Measurements from ENCODE around the gene SNX20. TPM values are rescaled to one million over a fixed set of nuclear protein-coding genes. Genes with fewer than 3 reads are reported as not detected.

Gene SNX20
- total RNA-seq, 1 donor from 2014 or later, result 34.9 TPM

DNA sequence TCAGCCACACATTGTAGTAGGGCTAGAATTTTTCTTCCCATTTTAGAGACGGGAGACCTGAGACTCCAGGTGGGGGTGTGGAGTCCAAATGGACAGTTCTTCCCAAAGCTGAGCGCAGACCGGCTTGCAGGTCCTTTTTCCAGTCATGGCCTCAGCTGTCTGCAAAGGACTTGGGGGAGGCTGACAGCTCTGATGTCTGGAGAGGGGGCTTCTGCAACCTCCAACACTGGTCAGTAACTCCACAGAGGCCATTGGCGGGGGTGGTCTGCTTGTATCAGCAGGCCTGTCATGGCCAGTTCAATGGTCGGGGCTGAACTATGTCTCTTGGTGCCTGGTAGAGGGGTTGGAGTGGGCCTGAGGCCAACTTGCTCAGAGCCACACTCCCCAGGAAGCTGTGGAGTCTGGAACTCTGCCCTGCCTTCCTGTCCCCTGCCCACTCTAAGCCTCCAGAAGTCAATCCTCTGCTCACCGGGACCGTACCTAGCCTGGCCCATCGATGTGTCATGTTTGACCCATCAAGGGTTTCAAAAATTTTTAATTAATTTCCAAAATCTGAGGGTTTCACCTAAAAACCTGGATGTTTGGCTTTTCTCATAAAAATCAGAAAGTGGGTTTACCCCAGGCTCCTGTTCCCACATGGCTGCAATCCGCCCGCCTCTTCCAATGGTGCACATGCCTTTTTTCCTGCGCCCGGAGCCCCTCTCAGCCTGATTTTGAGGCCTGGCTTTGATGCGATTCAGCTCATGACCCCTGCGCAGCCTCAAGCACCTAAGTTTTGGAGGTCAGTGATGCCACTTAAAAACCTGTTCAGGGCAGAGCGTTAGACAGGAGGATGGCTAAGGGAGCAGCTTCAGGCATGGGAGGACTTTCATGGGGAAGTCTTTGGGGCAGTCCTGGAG is 39.9 kb downstream of the SNX20 start:
- H3K4me3 Mint-ChIP-seq (ENCODE audit: low read depth), result no peak overlapping the region
- intact Hi-C loops (cut with micrococcal nuclease), result no loop called here
- no peak overlapping the region for H3K27ac Mint-ChIP-seq

DNA sequence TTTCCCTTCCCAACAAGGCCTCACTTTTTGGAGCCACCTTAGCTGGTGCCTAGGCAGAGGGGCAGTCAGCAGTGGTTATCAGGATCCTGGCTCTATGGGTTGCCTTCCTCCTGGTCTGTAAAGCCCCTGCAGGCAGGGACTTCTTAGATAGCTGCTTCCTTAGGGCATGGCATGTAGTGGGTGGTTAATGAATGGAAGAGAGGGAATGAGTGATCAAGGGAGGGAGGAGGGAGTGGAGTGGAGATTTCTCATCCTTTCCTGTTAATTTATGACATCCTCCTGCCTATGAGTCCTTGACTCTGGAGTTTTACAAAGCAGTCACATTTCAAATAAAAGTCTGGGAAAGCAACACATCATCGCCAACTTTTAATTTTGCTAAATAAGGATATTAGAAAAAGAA is 40.7 kb downstream of the SNX20 start:
- peaks cover 2% of the 10 kb centered on the region for H3K4me1 Mint-ChIP-seq (ENCODE audit: low read depth)
- no peaks in the 10 kb centered on the region for H3K9me3 Mint-ChIP-seq
- DNase-seq (ENCODE audit: low spot score), result no peak
- H3K27me3 Mint-ChIP-seq (ENCODE audit: low read depth), result no peaks in the 10 kb centered on the region
- H3K27ac Mint-ChIP-seq, result no peak overlapping the region
- H3K36me3 Mint-ChIP-seq (ENCODE audit: low read depth), result no peaks in the 10 kb centered on the region
- no peak overlapping the region for H3K4me3 Mint-ChIP-seq (ENCODE audit: low read depth)
- intact Hi-C loops (cut with micrococcal nuclease), result no loop called here

More for the DNA sequence above, 39.9 kb downstream of the SNX20 start:
- DNase-seq (ENCODE audit: low spot score), result no peak
- H3K4me1 Mint-ChIP-seq (ENCODE audit: low read depth), result no peaks in the 10 kb centered on the region
- H3K27me3 Mint-ChIP-seq (ENCODE audit: low read depth), result no peaks in the 10 kb centered on the region
- no peaks in the 10 kb centered on the region for H3K9me3 Mint-ChIP-seq
- H3K36me3 Mint-ChIP-seq (ENCODE audit: low read depth), result no peaks in the 10 kb centered on the region

DNA sequence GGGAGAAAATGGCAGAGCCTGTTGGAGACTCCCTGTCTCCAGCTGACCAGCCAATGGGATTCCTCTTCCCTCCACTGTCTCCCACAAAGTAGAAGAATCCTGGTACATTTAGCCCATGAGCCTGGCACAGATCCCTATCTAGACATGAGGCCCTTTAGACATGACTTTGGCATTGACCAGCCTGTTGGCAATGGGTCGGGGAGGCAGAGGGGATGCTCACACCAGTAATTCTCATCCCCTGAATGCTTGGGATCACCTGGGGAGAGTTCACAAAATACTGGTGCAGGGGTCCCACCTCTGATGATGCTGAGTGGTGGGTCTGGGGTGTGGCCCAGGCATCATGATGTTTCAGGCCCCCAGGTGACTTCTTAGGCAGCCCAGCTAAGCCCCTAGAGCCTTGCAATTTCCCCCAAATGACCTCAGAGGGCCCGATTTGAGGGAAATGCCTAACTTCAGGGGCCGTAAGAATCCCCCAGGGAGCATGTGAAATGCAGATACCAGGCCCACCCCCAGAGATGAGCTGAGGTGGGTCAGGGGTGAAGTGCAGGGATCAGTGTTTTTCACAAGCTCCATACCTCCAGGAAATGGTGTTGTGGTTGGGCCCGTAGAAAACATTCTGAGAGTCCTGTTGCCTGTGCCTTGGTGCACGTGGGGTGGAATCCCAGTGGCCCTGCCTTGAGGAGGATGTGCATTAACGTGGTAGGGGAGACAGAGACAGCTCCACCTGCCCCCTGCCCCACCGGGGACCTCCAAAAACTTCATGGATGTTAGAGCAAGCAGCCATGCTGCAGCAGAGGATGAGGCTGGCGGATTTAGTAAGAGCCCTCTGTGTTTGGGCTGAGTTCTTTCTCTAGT is 42.1 kb downstream of the SNX20 start:
- no peak for DNase-seq (ENCODE audit: low spot score)
- intact Hi-C loops (cut with micrococcal nuclease), result no loop called here
- no peaks in the 10 kb centered on the region for H3K27me3 Mint-ChIP-seq (ENCODE audit: low read depth)

DNA sequence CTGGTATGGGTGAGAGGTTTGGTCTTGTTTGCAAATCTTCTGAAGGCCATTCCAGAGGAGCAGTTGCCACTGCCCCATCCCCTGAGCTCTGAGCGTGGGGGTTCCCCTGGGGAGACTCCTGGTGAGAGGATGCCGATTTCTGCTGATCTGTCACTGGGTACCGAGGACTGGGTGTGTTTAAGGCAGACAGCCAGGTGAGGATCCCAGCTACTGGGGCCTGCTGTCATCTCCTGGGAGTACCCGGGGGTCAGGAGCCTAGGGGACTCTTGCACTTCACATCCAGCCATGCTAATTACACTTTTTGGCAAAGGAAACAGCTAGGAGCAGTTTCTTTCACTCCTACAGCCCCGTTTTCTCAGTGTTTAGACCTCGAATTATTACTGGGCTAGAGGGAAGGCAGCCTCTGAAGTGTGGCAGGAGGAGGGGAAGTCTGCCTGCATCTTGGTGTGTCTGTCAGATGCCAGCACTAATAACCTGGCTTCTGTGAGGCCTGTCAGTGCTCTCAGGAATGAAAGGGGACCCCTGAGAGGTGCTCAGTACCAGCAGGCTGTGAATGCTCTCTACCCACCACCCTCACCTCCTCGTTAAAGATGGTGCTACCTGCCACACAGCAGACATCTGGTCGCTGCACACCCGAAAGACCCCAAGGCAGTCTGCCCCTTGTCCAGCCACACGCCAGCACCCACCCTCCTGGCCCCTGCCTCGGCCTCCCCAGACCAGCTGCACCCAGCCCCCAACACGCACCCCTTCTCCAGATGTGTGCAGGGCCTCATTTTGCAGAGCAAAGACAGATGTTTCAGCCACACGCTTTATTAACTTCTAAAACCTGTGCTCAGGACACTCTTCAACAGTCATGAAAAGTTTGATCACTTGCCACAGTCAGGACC is 43.2 kb downstream of the SNX20 start:
- H3K27me3 Mint-ChIP-seq (ENCODE audit: low read depth), result no peaks in the 10 kb centered on the region
- peaks cover 2% of the 10 kb centered on the region for H3K4me1 Mint-ChIP-seq (ENCODE audit: low read depth)
- H3K36me3 Mint-ChIP-seq (ENCODE audit: low read depth), result no peaks in the 10 kb centered on the region
- H3K4me3 Mint-ChIP-seq (ENCODE audit: low read depth), result no peak overlapping the region
- H3K9me3 Mint-ChIP-seq, result no peaks in the 10 kb centered on the region
- intact Hi-C loops (cut with micrococcal nuclease), result no loop called here
- H3K27ac Mint-ChIP-seq, result no peak overlapping the region
- no peak for DNase-seq (ENCODE audit: low spot score)

More for the DNA sequence above, 42.1 kb downstream of the SNX20 start:
- H3K27ac Mint-ChIP-seq, result no peak overlapping the region
- H3K4me1 Mint-ChIP-seq (ENCODE audit: low read depth), result peaks cover 2% of the 10 kb centered on the region
- no peaks in the 10 kb centered on the region for H3K9me3 Mint-ChIP-seq
- no peaks in the 10 kb centered on the region for H3K36me3 Mint-ChIP-seq (ENCODE audit: low read depth)
- no peak overlapping the region for H3K4me3 Mint-ChIP-seq (ENCODE audit: low read depth)

DNA sequence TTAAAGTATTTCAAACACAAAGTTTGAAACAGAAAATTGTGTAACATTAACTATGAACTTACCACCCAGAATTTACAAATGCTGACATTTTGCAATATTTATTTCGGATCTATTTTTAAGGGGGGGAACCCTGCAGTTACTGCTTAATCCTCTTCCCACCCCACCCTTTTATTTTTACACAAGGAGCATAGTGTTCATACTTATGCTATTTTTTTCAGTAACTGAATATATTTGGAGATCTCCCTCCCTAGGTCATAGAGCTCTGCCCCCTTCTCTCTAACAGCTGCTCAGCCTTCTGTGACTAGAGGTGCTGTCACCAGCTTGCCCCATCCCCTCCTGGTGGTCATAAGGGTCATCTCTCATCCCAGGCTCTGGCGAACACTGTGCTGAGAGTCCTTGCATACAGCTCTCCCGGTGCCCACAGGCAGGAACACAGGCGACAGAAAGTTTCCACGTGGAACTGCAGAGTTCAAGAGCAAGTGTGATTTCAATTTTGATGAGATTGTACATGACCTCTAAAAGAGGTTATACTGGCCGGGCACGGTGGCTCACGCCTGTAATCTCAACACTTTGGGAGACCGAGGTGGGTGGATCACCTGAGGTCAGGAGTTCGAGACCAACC is 44.2 kb downstream of the SNX20 start:
- intact Hi-C loops (cut with micrococcal nuclease), result no loop called here
- no peaks in the 10 kb centered on the region for H3K9me3 Mint-ChIP-seq
- peaks cover 2% of the 10 kb centered on the region for H3K4me1 Mint-ChIP-seq (ENCODE audit: low read depth)
- no peaks in the 10 kb centered on the region for H3K27me3 Mint-ChIP-seq (ENCODE audit: low read depth)
- H3K27ac Mint-ChIP-seq, result no peak overlapping the region
- DNase-seq (ENCODE audit: low spot score), result no peak
- H3K4me3 Mint-ChIP-seq (ENCODE audit: low read depth), result no peak overlapping the region
- no peaks in the 10 kb centered on the region for H3K36me3 Mint-ChIP-seq (ENCODE audit: low read depth)

DNA sequence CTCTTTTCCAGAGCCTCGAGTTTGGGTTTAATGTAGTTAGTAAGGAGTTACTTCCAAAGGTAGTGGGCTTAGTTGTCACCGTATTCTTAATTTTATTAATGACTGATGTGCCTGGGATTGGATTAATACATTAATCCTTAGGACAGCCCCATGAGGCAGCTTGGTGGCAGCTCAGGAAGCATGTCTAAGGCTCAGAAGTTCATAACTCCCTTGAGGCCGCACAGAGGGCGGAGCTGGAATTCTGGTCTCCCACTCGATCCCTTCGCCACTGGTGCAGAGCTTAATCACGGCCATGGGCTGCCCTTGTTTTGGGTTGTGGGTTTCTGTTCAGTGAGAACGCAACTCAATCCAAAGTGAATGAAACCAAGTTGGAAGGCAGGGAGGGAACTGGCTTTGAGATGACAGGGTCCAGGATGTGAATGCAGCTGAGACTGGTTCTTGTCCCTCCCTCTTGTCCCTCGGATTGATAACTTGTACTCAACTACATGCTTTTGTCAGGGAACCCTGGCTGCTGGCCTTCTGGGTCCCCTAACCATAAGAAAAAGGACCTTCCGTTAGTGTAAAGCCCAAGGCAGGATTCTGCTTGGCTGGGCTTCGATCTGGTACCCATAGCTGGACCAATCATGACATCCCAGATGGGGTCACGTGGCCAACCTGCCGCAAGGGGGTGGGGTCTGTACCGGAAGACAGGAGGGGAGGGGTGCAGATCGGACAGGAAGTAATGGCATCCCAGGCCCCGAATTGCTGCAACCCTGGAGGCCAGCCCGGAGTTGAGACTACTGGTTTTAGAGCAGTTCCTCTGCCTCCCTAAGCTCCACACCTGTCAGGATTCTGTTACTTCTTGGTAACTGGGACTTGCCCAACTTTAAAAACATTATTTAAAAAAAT is 45.4 kb downstream of the SNX20 start:
- no peak overlapping the region for H3K27ac Mint-ChIP-seq
- no peaks in the 10 kb centered on the region for H3K36me3 Mint-ChIP-seq (ENCODE audit: low read depth)
- H3K4me1 Mint-ChIP-seq (ENCODE audit: low read depth), result peaks cover 2% of the 10 kb centered on the region
- intact Hi-C loops (cut with micrococcal nuclease), result no loop called here
- no peak for DNase-seq (ENCODE audit: low spot score)
- H3K27me3 Mint-ChIP-seq (ENCODE audit: low read depth), result no peaks in the 10 kb centered on the region
- H3K4me3 Mint-ChIP-seq (ENCODE audit: low read depth), result no peak overlapping the region
- no peaks in the 10 kb centered on the region for H3K9me3 Mint-ChIP-seq

DNA sequence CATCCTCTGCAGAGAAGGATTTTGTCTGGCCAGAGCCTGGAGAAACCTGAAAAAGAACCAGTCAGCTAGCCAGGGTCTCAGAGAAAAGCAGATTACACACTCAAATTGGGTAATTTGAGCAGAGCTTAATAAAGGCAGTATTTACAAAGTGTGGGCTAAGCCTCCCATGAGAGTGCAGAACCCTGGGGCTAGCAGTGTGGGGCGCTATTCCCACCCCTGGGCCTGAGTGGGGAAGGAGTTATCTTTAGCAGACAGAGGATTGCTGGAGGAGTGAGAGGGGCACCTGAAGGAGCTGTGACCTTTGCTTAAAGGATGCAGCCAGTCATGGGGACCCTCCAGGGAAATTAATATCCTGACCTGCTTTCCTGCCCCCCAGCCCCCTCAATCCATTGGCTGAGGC is 46.2 kb downstream of the SNX20 start:
- H3K4me1 Mint-ChIP-seq (ENCODE audit: low read depth), result peaks cover 2% of the 10 kb centered on the region
- H3K27me3 Mint-ChIP-seq (ENCODE audit: low read depth), result no peaks in the 10 kb centered on the region
- DNase-seq (ENCODE audit: low spot score), result no peak
- intact Hi-C loops (cut with micrococcal nuclease), result no loop called here
- no peaks in the 10 kb centered on the region for H3K36me3 Mint-ChIP-seq (ENCODE audit: low read depth)
- no peak overlapping the region for H3K4me3 Mint-ChIP-seq (ENCODE audit: low read depth)
- H3K9me3 Mint-ChIP-seq, result no peaks in the 10 kb centered on the region
- H3K27ac Mint-ChIP-seq, result no peak overlapping the region

DNA sequence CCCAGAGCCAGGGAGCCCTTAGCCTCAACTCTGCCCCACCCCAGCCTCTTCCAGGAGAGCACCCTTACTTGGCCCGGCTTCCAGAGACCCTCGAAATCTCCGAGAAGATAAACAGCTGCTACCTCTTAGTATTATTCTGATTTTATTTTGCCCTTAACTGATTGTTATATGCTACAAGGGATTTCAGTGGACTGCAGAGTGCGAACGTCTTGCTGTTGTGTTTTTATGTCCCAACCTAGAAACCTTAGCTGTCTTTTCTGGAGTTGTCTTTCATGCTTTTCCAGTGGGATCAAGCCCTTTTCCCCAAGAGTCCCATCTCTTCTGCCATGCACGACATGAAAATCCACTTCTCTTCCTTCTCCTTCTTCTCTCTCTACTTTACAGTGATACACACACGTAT is 47.0 kb downstream of the SNX20 start:
- Mint-ChIP-seq H3K27me3 (ENCODE audit: low read depth) (no peaks in the 10 kb centered on the region), H3K9me3 (no peaks in the 10 kb centered on the region), H3K27ac (no peak overlapping the region), H3K4me3 (ENCODE audit: low read depth) (no peak overlapping the region), H3K36me3 (ENCODE audit: low read depth) (no peaks in the 10 kb centered on the region), H3K4me1 (ENCODE audit: low read depth) (peaks cover 2% of the 10 kb centered on the region)
- intact Hi-C loops (cut with micrococcal nuclease), result no loop called here
- DNase-seq (ENCODE audit: low spot score), result no peak

DNA sequence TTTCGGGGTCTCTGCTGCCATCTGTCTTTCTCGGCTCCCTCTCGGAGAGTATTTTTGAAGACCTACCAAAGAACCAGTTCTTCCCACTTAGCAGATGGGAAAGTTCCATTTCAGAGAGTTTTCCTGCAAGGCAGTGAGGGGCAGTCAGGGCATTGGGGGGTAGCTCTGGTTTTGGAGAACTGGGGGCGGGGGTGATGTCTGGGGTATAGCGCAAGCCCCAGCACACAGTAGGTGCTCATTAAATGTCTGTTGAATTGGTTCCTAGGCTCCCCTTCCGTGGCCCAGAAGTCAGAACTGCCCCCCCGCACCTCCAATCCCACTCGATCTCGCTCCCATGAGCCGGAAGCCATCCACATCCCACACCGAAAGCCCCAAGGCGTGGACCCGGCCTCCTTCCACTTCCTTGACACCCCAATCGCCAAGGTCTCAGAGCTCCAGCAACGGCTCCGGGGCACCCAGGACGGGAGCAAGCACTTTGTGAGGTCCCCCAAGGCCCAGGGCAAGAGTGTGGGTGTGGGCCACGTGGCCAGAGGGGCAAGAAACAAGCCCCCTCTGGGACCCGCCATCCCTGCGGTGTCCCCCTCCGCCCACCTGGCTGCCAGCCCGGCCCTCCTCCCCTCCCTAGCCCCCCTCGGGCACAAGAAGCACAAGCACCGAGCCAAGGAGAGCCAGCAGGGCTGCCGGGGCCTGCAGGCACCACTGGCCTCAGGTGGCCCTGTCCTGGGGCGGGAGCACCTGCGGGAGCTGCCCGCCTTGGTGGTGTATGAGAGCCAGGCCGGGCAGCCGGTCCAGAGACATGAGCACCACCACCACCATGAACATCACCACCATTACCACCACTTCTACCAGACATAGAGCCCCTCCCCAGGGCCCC is 47.9 kb downstream of the SNX20 start:
- Mint-ChIP-seq H3K27ac (no peak overlapping the region), H3K36me3 (ENCODE audit: low read depth) (no peaks in the 10 kb centered on the region), H3K9me3 (no peaks in the 10 kb centered on the region), H3K27me3 (ENCODE audit: low read depth) (no peaks in the 10 kb centered on the region), H3K4me3 (ENCODE audit: low read depth) (no peak overlapping the region), H3K4me1 (ENCODE audit: low read depth) (peaks cover 2% of the 10 kb centered on the region)
- intact Hi-C loops (cut with micrococcal nuclease), result no loop called here
- no peak for DNase-seq (ENCODE audit: low spot score)

DNA sequence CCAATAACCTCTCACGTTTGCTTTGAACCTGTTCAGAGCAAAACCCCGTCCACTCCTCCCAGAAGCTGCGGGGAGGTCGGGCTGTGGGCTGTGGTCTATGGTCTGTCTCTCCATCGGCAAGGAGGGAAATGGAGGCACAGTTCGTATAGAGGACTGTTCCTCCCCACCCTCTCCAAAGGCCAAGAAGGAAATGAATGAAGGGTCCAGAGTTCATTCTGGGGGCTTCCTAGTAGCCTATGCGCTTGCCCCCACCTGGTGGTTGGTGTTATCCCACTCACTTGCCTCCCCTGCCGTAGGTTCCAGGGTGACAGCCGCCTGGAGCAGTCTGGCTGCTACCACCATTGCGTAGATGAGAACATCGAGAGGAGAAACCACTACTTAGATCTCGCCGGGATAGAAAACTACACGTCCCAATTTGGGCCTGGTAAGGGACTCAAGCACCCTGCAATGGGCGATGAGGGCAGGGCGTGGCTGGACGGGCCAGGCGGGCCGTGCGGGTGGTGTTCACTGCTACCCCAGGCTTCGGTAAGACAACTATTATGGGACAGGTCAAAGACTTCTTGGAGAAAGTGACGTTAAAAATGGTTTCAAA is 49.0 kb downstream of the SNX20 start:
- H3K27ac Mint-ChIP-seq, result no peak overlapping the region

More for the DNA sequence above, 49.0 kb downstream of the SNX20 start:
- H3K4me3 Mint-ChIP-seq (ENCODE audit: low read depth), result no peak overlapping the region
- DNase-seq (ENCODE audit: low spot score), result no peak
- peaks cover 10% of the 10 kb centered on the region for H3K4me1 Mint-ChIP-seq (ENCODE audit: low read depth)
- no peaks in the 10 kb centered on the region for H3K9me3 Mint-ChIP-seq
- intact Hi-C loops (cut with micrococcal nuclease), result no loop called here
- no peaks in the 10 kb centered on the region for H3K36me3 Mint-ChIP-seq (ENCODE audit: low read depth)
- no peaks in the 10 kb centered on the region for H3K27me3 Mint-ChIP-seq (ENCODE audit: low read depth)

Data from activated T-helper 2 cell treated with anti-CD3 and anti-CD28 coated beads, Interferon-gamma antibody, Interleukin-2, Interleukin-4, amounts not matched to agents 10 μg/mL and 5 μg/mL and 100 μg/mL, durations not matched to agents 14 hours and 24 hours and 36 hours (primary cell).